HG03354 (cell line): ENCODE results near the gene ARHGEF18.
"Not testable (repeated sequence)": the region's sequence is repeated elsewhere in the genome, so short reads cannot be mapped to it uniquely, and the experiment has no call there.

Experiments
- ATAC-seq: cut with Tn5 transposase; IDR thresholded peaks from one replicate; pipeline ENCODE4 v1.9.1; 2021; ENCODE audit warnings: mild to moderate bottlenecking; ENCODE audit not compliant: unreplicated experiment, poor library complexity, severe bottlenecking

Gene ARHGEF18

GRCh38 chr19:7348587-7349230 lies at the start of gene ARHGEF18:
Gene ARHGEF18 (plus strand): TSS chr19:7348937. CDS start chr19:7362891, 13,954 bp downstream.
- ATAC-seq = no peak

GRCh38 chr19:7301525-7301924 lies 47.2 kb upstream of the ARHGEF18 start:
- ATAC-seq = no peak

- no peak for ATAC-seq
Measured at GRCh38 chr19:7303470-7303869, 45.3 kb upstream of the ARHGEF18 start.

- no peak for ATAC-seq
Measured at GRCh38 chr19:7304200-7304599, 44.5 kb upstream of the ARHGEF18 start.

- no peak for ATAC-seq
Measured at GRCh38 chr19:7307590-7308218, 41.0 kb upstream of the ARHGEF18 start.

GRCh38 chr19:7308327-7308726 lies 40.4 kb upstream of the ARHGEF18 start:
- not testable (repeated sequence) for ATAC-seq

GRCh38 chr19:7311911-7312310 lies 36.8 kb upstream of the ARHGEF18 start:
- no peak for ATAC-seq

- no peak for ATAC-seq
Measured at GRCh38 chr19:7312816-7313215, 35.9 kb upstream of the ARHGEF18 start.

- ATAC-seq = no peak
Measured at GRCh38 chr19:7318176-7318575, 30.6 kb upstream of the ARHGEF18 start.

GRCh38 chr19:7326105-7326877 lies 22.4 kb upstream of the ARHGEF18 start:
- ATAC-seq = no peak

GRCh38 chr19:7327802-7328201 lies 20.9 kb upstream of the ARHGEF18 start:
- no peak for ATAC-seq

GRCh38 chr19:7328647-7329046 lies 20.1 kb upstream of the ARHGEF18 start:
- ATAC-seq = no peak

- ATAC-seq = no peak
Measured at GRCh38 chr19:7331446-7331845, 17.3 kb upstream of the ARHGEF18 start.

- ATAC-seq = no peak
Measured at GRCh38 chr19:7333198-7334118, 15.3 kb upstream of the ARHGEF18 start.

- no peak for ATAC-seq
Measured at GRCh38 chr19:7336321-7336973, 12.3 kb upstream of the ARHGEF18 start.

- peak; percentile 73 for ATAC-seq
Measured at GRCh38 chr19:7337380-7338194, 11.2 kb upstream of the ARHGEF18 start.

GRCh38 chr19:7340959-7341837 lies 7.5 kb upstream of the ARHGEF18 start:
- no peak for ATAC-seq

- no peak for ATAC-seq
Measured at GRCh38 chr19:7342143-7342542, 6.6 kb upstream of the ARHGEF18 start.
